Caco-2 (cell line): ENCODE results near the gene KNOP1. TPM values are rescaled to one million over a fixed set of nuclear protein-coding genes. Genes with fewer than 3 reads are reported as not detected.
A peak's percentile ranks its signal among the peaks of the same experiment; 100 is the strongest.

ENCODE experiments used
- BruUV-seq: library from RNA; stranded (reverse); fragments of 400-500 nt; replicated peaks from 2 replicates; lab custom pipeline; 2021; lab: Mats Ljungman, UMichigan
- CTCF ChIA-PET: fragments of 300-600 bp; sonication (Branson Sonifier 250); formaldehyde crosslinking; loops from one replicate; lab custom pipeline; 2022; ENCODE audit warnings: antibody characterized with exemption; lab: Charles Lee
- POLR2A ChIA-PET: fragments of 300-600 bp; sonication (Branson Sonifier 250); formaldehyde crosslinking; loops from one replicate; lab custom pipeline; 2022; ENCODE audit warnings: antibody characterized with exemption; lab: Charles Lee
- DNase-seq, 2 experiments: peaks; one replicate each; pipeline versions ENCODE4 v3.0.0 to v3.0.0-alpha.2; 2020 to 2022
- H3K27me3 ChIP-seq: replicated peaks from 2 replicates; pipeline ENCODE4 v1.6.0; 2011; ENCODE audit warnings: low read length; ENCODE audit not compliant: control insufficient read depth, insufficient read depth
- H3K36me3 ChIP-seq: 2 replicates; pipeline ENCODE4 v1.5.1; 2011; ENCODE audit warnings: low read length; ENCODE audit not compliant: control insufficient read depth, insufficient read depth
- H3K4me1 ChIP-seq: fragments of 250-450 bp; sonication (Bioruptor Pico); 2 replicates; pipeline ENCODE4 v1.5.1; 2020; ENCODE audit warnings: mild to moderate bottlenecking
- H3K4me3 ChIP-seq: 2 replicates; pipeline ENCODE4 v1.5.1; 2011; ENCODE audit warnings: low read depth, mild to moderate bottlenecking, control low read depth, low read length
- H3K9me3 ChIP-seq: fragments of 250-450 bp; sonication (Bioruptor Pico); 2 replicates; pipeline ENCODE4 v1.5.1; 2020; ENCODE audit warnings: mild to moderate bottlenecking, moderate library complexity
- H3K27ac Mint-ChIP-seq: one replicate; pipeline ENCODE4 v1.8.0; 2022; ENCODE audit warnings: mixed read lengths; ENCODE audit not compliant: unreplicated experiment
- H3K27me3 Mint-ChIP-seq: one replicate; pipeline ENCODE4 v1.8.0; 2022; ENCODE audit warnings: mixed read lengths; ENCODE audit not compliant: insufficient read depth, unreplicated experiment
- H3K36me3 Mint-ChIP-seq: one replicate; pipeline ENCODE4 v1.8.0; 2022; ENCODE audit warnings: mild to moderate bottlenecking, mixed read lengths; ENCODE audit not compliant: insufficient read depth, unreplicated experiment
- H3K4me1 Mint-ChIP-seq: one replicate; pipeline ENCODE4 v1.8.0; 2022; ENCODE audit warnings: low read depth, mixed read lengths; ENCODE audit not compliant: unreplicated experiment
- H3K4me3 Mint-ChIP-seq: one replicate; pipeline ENCODE4 v1.8.0; 2022; ENCODE audit warnings: mild to moderate bottlenecking, moderate library complexity, mixed read lengths; ENCODE audit not compliant: unreplicated experiment
- H3K9me3 Mint-ChIP-seq: one replicate; pipeline ENCODE4 v1.8.0; 2022; ENCODE audit warnings: mixed read lengths; ENCODE audit not compliant: unreplicated experiment
- intact Hi-C: fragments of 100-400 bp; cut with micrococcal nuclease; formaldehyde crosslinking; loops from one replicate; pipeline ENCODE4 v1.10.0; 2022; ENCODE audit not compliant: unreplicated experiment
- total RNA-seq: library from RNA; stranded (reverse); gene quantifications from 2 replicates; pipeline ENCODE4 v1.2.3, GENCODE V29; 2022
- TF ChIP-seq, protein P1 (sequence below), 2 experiments: fragments of 200-600 bp in 1 of 2; IDR thresholded peaks; 1 replicate in 1 of 2; 2 replicates in 1 of 2; pipeline versions ENCODE4 v1.5.1 to v1.8.0; 2011 to 2022; ENCODE audit warnings: antibody characterized with exemption in 1 of 2, control low read depth in 1 of 2, inconsistent platforms in 1 of 2, low read depth in 1 of 2, low read length in 1 of 2, mild to moderate bottlenecking in 1 of 2, moderate library complexity in 1 of 2; ENCODE audit not compliant: insufficient read depth in 1 of 2, severe bottlenecking in 1 of 2, unreplicated experiment in 1 of 2

Gene KNOP1
- total RNA-seq, 1 experiment from 2014 or later, result 29.3 TPM

DNA sequence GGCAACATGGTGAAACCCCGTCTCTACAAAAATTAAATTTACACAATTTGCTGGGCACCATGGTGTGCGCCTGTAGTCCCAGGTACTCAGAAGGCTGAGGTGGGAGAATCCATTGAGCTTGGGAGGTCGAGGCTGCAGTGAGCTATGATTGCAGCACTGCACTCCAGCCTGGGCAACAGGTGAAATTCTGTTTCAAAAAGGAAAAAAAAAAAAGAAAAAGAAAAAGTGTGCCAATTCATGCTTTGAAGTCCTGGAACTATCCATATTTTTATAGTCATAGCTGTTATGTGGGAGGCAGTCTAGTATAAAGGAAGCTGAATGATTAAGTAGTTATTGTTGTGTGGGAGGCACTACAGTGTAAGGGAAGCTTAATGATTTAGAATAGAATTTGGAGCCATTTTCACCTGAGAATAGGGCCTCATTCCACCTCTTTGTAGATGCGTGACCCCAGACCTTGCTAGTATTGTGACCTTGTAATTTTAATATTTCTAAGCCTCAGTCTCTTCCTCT is 31.6 kb upstream of the KNOP1 start:
- Histone ChIP-seq H3K36me3 (no peaks in the 10 kb centered on the region), H3K9me3 (no peaks in the 10 kb centered on the region), H3K4me1 (peaks cover 43% of the 10 kb centered on the region), H3K27me3 (no peaks in the 10 kb centered on the region), H3K4me3 (no peak overlapping the region)
- Mint-ChIP-seq H3K36me3 (no peaks in the 10 kb centered on the region), H3K4me1 (no peaks in the 10 kb centered on the region), H3K4me3 (no peak overlapping the region), H3K27me3 (no peaks in the 10 kb centered on the region), H3K9me3 (no peaks in the 10 kb centered on the region), H3K27ac (peak overlapping the region; percentile 67)
- BruUV-seq, result no TSS peak
- CTCF ChIA-PET, result interaction anchor here (0.6 kb wide), 1 partner anchor 148 kb away, joined by 7 read pairs; no protein-coding TSS in a partner anchor
- TF ChIP-seq, protein P1, sequence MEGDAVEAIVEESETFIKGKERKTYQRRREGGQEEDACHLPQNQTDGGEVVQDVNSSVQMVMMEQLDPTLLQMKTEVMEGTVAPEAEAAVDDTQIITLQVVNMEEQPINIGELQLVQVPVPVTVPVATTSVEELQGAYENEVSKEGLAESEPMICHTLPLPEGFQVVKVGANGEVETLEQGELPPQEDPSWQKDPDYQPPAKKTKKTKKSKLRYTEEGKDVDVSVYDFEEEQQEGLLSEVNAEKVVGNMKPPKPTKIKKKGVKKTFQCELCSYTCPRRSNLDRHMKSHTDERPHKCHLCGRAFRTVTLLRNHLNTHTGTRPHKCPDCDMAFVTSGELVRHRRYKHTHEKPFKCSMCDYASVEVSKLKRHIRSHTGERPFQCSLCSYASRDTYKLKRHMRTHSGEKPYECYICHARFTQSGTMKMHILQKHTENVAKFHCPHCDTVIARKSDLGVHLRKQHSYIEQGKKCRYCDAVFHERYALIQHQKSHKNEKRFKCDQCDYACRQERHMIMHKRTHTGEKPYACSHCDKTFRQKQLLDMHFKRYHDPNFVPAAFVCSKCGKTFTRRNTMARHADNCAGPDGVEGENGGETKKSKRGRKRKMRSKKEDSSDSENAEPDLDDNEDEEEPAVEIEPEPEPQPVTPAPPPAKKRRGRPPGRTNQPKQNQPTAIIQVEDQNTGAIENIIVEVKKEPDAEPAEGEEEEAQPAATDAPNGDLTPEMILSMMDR (IDR thresholded peaks at IDR 0.05; ENCODE audit: insufficient read depth in 1 of 2, low read depth in 1 of 2, low read length in 1 of 2, severe bottlenecking in 1 of 2, unreplicated experiment in 1 of 2), result no peak
- intact Hi-C loops, result loop anchor here (2.0 to 10.0 kb wide), 2 partner anchors 33 to 135 kb away; partner anchors contain the start of gene GPRC5B
- POLR2A ChIA-PET, result no interaction called here
- no peak for DNase-seq

DNA sequence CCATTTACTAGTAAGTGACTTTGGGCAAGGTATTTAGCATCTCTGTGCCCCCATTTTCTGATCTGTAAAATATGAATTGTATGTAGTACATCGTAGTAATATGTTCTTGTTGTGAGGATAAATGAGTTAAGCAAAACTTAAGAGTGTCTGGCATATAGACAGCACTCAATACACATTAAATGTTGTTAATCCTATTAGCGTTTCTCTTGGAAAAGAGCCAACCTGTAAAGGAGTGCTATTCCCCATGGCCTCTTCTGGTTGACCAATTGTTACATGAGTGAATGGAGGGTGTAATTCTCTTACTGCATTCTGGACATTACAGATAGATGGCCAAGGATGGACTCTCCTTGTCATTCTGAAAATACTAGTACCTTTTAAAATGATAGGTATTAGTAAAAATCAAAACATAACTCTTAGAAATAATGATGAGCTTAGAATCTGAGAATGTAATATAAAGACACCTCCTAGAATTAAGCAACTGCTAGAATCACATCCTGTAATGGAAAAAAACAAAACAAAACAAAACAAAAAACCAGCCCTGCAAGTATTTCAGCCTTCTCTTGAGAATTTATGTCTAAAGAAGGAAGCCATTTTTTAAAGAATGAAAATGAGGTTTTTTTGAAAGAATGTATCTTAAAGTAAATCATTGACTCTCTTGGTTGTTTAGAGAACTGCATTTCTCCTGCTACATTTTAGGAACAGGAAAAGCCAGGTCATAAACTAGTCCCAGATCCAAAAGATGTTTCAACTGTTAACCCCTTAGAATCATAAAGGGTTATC is 30.6 kb upstream of the KNOP1 start:
- Mint-ChIP-seq H3K27ac (peak overlapping the region; percentile 67), H3K27me3 (no peaks in the 10 kb centered on the region), H3K4me1 (peaks cover 3% of the 10 kb centered on the region), H3K36me3 (no peaks in the 10 kb centered on the region), H3K4me3 (no peak overlapping the region), H3K9me3 (no peaks in the 10 kb centered on the region)
- Histone ChIP-seq H3K9me3 (no peaks in the 10 kb centered on the region), H3K4me1 (peaks cover 36% of the 10 kb centered on the region), H3K4me3 (no peak overlapping the region), H3K36me3 (no peaks in the 10 kb centered on the region), H3K27me3 (no peaks in the 10 kb centered on the region)
- CTCF ChIA-PET, result interaction anchor here (0.6 kb wide), 1 partner anchor 25 kb away, joined by 4 read pairs; no protein-coding TSS in a partner anchor
- intact Hi-C loops, result loop anchor here (2.0 kb wide), 1 partner anchor 32 kb away; no protein-coding TSS in a partner anchor
- TF ChIP-seq, protein P1 (IDR thresholded peaks at IDR 0.05; ENCODE audit: insufficient read depth in 1 of 2, low read depth in 1 of 2, low read length in 1 of 2, severe bottlenecking in 1 of 2, unreplicated experiment in 1 of 2), result no peak
- peak in 1 of 2 experiments; percentile 25 for DNase-seq
- BruUV-seq, result no TSS peak
- POLR2A ChIA-PET, result no interaction called here

DNA sequence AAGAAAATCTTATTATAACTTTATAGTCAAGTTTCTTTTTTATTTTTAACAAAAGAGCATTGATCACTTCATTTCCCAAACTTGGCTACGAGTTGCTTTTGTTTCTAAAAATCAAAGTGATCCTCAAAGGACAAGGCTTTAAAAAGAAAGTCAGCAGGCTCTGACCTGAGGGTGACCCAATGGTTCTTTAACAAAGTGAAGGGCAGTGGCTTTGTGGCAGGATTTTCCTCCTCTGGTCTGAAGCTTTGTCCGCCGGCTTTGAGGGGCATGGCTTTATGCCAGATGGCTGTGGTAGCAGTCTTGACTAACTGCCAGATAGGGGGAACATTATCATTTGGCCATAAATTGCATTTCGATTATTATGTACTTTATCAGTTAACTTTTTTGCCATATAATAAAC is 28.5 kb upstream of the KNOP1 start:
- no peak overlapping the region for H3K27ac Mint-ChIP-seq
- no TSS peak for BruUV-seq
- no peaks in the 10 kb centered on the region for H3K27me3 Mint-ChIP-seq
- CTCF ChIA-PET, result interaction anchor here (0.7 kb wide), 1 partner anchor 566 kb away, joined by 4 read pairs; no protein-coding TSS in a partner anchor
- H3K36me3 ChIP-seq, result no peaks in the 10 kb centered on the region
- H3K4me3 ChIP-seq, result no peak overlapping the region
- no peaks in the 10 kb centered on the region for H3K9me3 ChIP-seq
- peaks cover 33% of the 10 kb centered on the region for H3K4me1 ChIP-seq
- POLR2A ChIA-PET, result interaction anchor here (0.7 kb wide), 1 partner anchor 28 kb away, joined by 3 read pairs; the partner anchor contains the start of genes IQCK and KNOP1
- no peak for DNase-seq
- TF ChIP-seq, protein P1 (IDR thresholded peaks at IDR 0.05; ENCODE audit: insufficient read depth in 1 of 2, low read depth in 1 of 2, low read length in 1 of 2, severe bottlenecking in 1 of 2, unreplicated experiment in 1 of 2), result no peak
- no peak overlapping the region for H3K4me3 Mint-ChIP-seq
- H3K36me3 Mint-ChIP-seq, result no peaks in the 10 kb centered on the region
- intact Hi-C loops, result no loop called here
- peaks cover 9% of the 10 kb centered on the region for H3K4me1 Mint-ChIP-seq
- no peaks in the 10 kb centered on the region for H3K27me3 ChIP-seq
- H3K9me3 Mint-ChIP-seq, result no peaks in the 10 kb centered on the region
